CD4-positive, alpha-beta memory T cell (primary cell): ENCODE measurements around the gene PLK2. TPM values are rescaled to one million over a fixed set of nuclear protein-coding genes. Genes with fewer than 3 reads are reported as not detected.

Source experiments
- CTCF ChIA-PET: fragments of 350-600 bp; sonication (Branson Sonifier 250); formaldehyde crosslinking; loops from one replicate; lab custom pipeline; 2021; ENCODE audit warnings: inconsistent platforms; ENCODE audit not compliant: partially characterized antibody; lab: Charles Lee
- POLR2A ChIA-PET: fragments of 350-600 bp; sonication (Branson Sonifier 250); formaldehyde crosslinking; loops from one replicate; lab custom pipeline; 2021; ENCODE audit not compliant: partially characterized antibody; lab: Charles Lee
- DNase-seq, 5 donors: peaks; one replicate each; pipeline versions ENCODE4 v3.0.0 to v3.0.0-alpha.2; 2020 to 2022; ENCODE audit warnings: mixed read lengths in 1 of 5
- H3K27ac ChIP-seq: one replicate; pipeline ENCODE4 v1.7.0; 2013; ENCODE audit warnings: low read depth, low read length
- H3K27me3 ChIP-seq: 2 replicates; pipeline ENCODE4 v1.7.0; 2013; ENCODE audit warnings: mild to moderate bottlenecking, low read length, moderate library complexity; ENCODE audit not compliant: insufficient read depth
- H3K36me3 ChIP-seq: 2 replicates; pipeline ENCODE4 v1.7.0; 2013; ENCODE audit warnings: mild to moderate bottlenecking, low read length, moderate library complexity; ENCODE audit not compliant: insufficient read depth
- H3K4me1 ChIP-seq: 2 replicates; pipeline ENCODE4 v1.7.0; 2013; ENCODE audit warnings: mild to moderate bottlenecking, low read length, moderate library complexity; ENCODE audit not compliant: insufficient read depth
- H3K4me3 ChIP-seq, 2 donors: one replicate each; pipeline ENCODE4 v1.7.0; 2013; ENCODE audit warnings: low read length in 2 of 2, mild to moderate bottlenecking in 1 of 2
- H3K9me3 ChIP-seq, 2 donors: one replicate each; pipeline ENCODE4 v1.7.0; 2013; ENCODE audit warnings: low read length in 2 of 2, control low read depth in 1 of 2; ENCODE audit not compliant: control insufficient read depth in 1 of 2
- H3K27ac Mint-ChIP-seq, 7 donors: one replicate each; pipeline ENCODE4 v1.8.0; 2020 to 2021; ENCODE audit warnings: mixed read lengths in 7 of 7, mild to moderate bottlenecking in 6 of 7, inconsistent platforms in 3 of 7, moderate library complexity in 3 of 7
- H3K27me3 Mint-ChIP-seq, 2 donors: one replicate each; pipeline ENCODE4 v1.8.0; 2020 to 2021; ENCODE audit warnings: mixed read lengths in 2 of 2
- H3K36me3 Mint-ChIP-seq, 2 donors: one replicate each; pipeline ENCODE4 v1.8.0; 2020 to 2021; ENCODE audit warnings: mixed read lengths in 2 of 2, inconsistent platforms in 1 of 2, mild to moderate bottlenecking in 1 of 2
- H3K4me1 Mint-ChIP-seq, 4 donors: one replicate each; pipeline ENCODE4 v1.8.0; 2020 to 2021; ENCODE audit warnings: mixed read lengths in 4 of 4, mild to moderate bottlenecking in 1 of 4
- H3K4me3 Mint-ChIP-seq, 8 donors: one replicate each; pipeline ENCODE4 v1.8.0; 2020 to 2021; ENCODE audit warnings: mixed read lengths in 8 of 8, mild to moderate bottlenecking in 7 of 8, moderate library complexity in 6 of 8, inconsistent platforms in 3 of 8
- H3K9me3 Mint-ChIP-seq, 8 donors: one replicate each; pipeline ENCODE4 v1.8.0; 2020 to 2021; ENCODE audit warnings: mixed read lengths in 8 of 8, mild to moderate bottlenecking in 5 of 8, inconsistent platforms in 3 of 8, moderate library complexity in 1 of 8
- intact Hi-C: fragments of 100-400 bp; cut with micrococcal nuclease; formaldehyde crosslinking; loops from one replicate; pipeline ENCODE4 v1.15.1; 2023
- polyA plus RNA-seq, 2 donors: library from polyadenylated mRNA; unstranded; fragments of 300-500 nt; fragmentation: Illumina TruSeq; gene quantifications; one replicate each; pipeline ENCODE4 v1.2.3, GENCODE V29; 2021
- total RNA-seq, 2 experiments: library from RNA; stranded (reverse); gene quantifications; one replicate each; pipeline ENCODE4 v1.2.3, GENCODE V29; 2021

PLK2 gene
- total and polyA plus RNA-seq, 4 experiments from 2014 or later: 2.2 to 8.2 (median 6.4) TPM

DNA sequence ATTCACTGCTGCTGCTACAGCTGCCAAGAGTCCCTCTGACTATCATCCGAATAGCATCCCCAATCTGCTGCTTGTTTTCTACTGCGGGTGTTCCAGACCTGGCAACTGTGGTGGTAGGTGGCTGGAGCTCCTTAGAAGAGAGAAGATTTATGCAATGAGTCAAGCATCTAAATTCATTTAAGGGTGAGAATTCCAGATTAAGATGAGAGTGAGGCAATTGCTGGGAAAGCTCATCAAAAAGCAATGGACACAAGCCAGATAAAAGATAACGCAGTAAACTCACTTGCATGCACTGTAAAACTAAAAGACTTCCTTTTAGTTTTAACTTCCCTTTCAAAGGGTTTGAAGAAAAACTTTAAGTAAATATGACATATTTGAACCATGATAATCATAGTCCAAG, 3.9 kb downstream of the PLK2 start:
- H3K27me3 Mint-ChIP-seq: peaks cover 4 to 5% of the 10 kb centered on the region in 2 donors
- no peak overlapping the region for H3K4me3 ChIP-seq
- H3K4me1 Mint-ChIP-seq: peaks cover 3 to 15% (median 11%) of the 10 kb centered on the region in 4 donors
- ChIA-PET POLR2A (interaction anchor here (0.7 kb wide), 1 partner anchor 795 kb away, joined by 4 read pairs; no protein-coding TSS in a partner anchor), CTCF (interaction anchor here (1.1 to 1.2 kb wide), 2 partner anchors 676 to 1158 kb away, joined by 4 read pairs; no protein-coding TSS in a partner anchor)
- no peak overlapping the region for H3K4me3 Mint-ChIP-seq
- peaks cover 12% of the 10 kb centered on the region for H3K4me1 ChIP-seq
- no peaks in the 10 kb centered on the region for H3K9me3 Mint-ChIP-seq
- H3K9me3 ChIP-seq: no peaks in the 10 kb centered on the region
- H3K36me3 Mint-ChIP-seq: peaks cover 8 to 12% of the 10 kb centered on the region in 2 donors
- no peak overlapping the region for H3K27ac ChIP-seq
- peaks cover 8% of the 10 kb centered on the region for H3K27me3 ChIP-seq
- H3K36me3 ChIP-seq: no peaks in the 10 kb centered on the region
- no peak for DNase-seq
- intact Hi-C loops: no loop called here
- H3K27ac Mint-ChIP-seq: no peak overlapping the region

DNA sequence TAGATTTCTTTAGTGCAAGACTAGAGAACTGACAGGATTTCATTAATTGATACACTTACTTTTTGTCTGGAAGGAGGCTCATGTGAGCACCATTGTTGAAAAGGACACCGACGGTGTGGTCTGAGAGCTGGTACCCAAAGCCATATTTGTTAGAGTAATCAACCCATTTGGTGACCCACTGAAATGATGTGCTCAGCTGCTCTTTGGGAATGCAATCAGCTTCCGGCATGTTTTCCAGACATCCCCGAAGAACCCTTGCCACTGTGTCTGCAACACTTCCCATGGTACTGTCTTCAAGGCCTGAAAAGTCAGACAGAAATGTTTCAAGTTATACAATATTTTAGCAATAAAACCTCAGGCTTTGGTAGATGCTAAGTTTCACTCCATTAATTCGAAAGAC, 4.4 kb downstream of the PLK2 start:
- H3K9me3 ChIP-seq: no peaks in the 10 kb centered on the region
- ChIA-PET CTCF (no interaction called here), POLR2A (interaction anchor here (0.7 kb wide), 1 partner anchor 794 kb away, joined by 4 read pairs; no protein-coding TSS in a partner anchor)
- peaks cover 8 to 12% of the 10 kb centered on the region in 2 donors for H3K36me3 Mint-ChIP-seq
- no peak overlapping the region for H3K27ac ChIP-seq
- H3K4me3 Mint-ChIP-seq: no peak overlapping the region
- no peak overlapping the region for H3K4me3 ChIP-seq
- H3K4me1 ChIP-seq: peaks cover 9% of the 10 kb centered on the region
- H3K4me1 Mint-ChIP-seq: peaks cover 0 to 11% (median 8%) of the 10 kb centered on the region in 4 donors
- H3K27ac Mint-ChIP-seq: no peak overlapping the region
- H3K27me3 Mint-ChIP-seq: peaks cover 4 to 5% of the 10 kb centered on the region in 2 donors
- no peaks in the 10 kb centered on the region for H3K36me3 ChIP-seq
- no peak for DNase-seq
- H3K27me3 ChIP-seq: peaks cover 8% of the 10 kb centered on the region
- intact Hi-C loops: no loop called here
- H3K9me3 Mint-ChIP-seq: no peaks in the 10 kb centered on the region

DNA sequence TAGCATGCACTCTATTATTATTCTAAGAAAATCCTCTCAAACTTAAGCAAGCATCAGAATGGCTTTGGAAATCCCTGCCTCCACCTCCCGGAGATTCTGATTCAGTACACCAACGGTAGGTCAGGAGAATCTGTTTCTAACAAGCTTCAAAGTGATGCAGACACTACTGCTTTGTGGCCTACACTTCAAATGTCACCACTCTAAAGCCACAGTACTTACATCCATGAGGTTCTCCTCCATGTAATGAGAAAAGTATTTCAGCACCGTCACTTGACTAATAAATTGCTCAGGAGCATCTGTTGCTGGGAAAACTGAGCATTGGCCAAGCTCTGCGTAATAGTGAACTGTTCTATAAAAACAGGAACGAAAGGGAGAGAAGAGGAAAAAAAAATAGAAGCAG, 4.8 kb downstream of the PLK2 start:
- H3K4me1 ChIP-seq: peaks cover 9% of the 10 kb centered on the region
- H3K27ac Mint-ChIP-seq: no peak overlapping the region
- H3K4me1 Mint-ChIP-seq: peaks cover 0 to 11% (median 8%) of the 10 kb centered on the region in 4 donors
- H3K9me3 ChIP-seq: no peaks in the 10 kb centered on the region
- DNase-seq: no peak
- CTCF ChIA-PET: no interaction called here
- intact Hi-C loops: no loop called here
- H3K27me3 Mint-ChIP-seq: peaks cover 4 to 5% of the 10 kb centered on the region in 2 donors
- H3K27me3 ChIP-seq: peaks cover 8% of the 10 kb centered on the region
- H3K4me3 ChIP-seq: no peak overlapping the region
- peaks cover 8 to 12% of the 10 kb centered on the region in 2 donors for H3K36me3 Mint-ChIP-seq
- H3K36me3 ChIP-seq: no peaks in the 10 kb centered on the region
- POLR2A ChIA-PET: interaction anchor here (0.7 kb wide), 1 partner anchor 794 kb away, joined by 4 read pairs; no protein-coding TSS in a partner anchor
- H3K9me3 Mint-ChIP-seq: no peaks in the 10 kb centered on the region
- no peak overlapping the region for H3K27ac ChIP-seq
- H3K4me3 Mint-ChIP-seq: no peak overlapping the region

DNA sequence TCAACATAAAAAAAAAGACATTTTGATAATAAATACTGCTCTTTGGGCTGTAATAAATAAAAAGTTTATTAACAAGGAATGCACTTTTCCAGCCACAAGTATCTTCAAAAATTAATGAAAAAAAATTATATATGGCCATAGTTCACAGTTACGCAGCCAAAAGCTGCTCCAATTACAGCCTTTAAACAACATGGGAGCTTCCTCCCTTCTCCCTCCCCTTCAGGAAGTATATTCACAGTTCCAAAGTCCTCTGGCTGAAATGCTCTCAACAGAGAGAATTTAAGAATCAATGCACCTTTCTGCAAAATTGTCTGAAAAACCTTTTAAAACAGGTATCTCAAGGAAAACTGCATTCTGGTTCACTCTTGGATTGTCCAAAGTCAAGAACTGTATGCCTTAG, 5.9 kb downstream of the PLK2 start:
- intact Hi-C loops: no loop called here
- POLR2A ChIA-PET: no interaction called here

DNA sequence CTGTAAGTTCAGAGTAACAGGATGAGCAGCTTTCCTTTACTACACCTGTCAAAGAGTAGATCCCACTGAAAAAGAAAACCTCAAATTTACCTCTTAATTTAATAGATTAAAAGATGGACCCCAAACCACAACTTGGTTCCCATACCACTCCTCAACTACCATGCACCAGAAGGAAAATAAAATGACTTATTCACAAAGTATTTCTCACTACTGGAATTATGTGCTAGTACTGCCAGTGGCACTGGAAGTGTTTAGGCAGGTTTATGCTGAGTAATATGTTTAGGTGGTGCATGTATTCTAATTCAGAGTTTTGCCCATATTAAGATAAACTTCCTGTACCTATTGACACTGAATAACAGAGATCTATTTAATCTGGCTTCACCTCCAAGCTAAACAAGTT, 6.6 kb downstream of the PLK2 start:
- CTCF ChIA-PET: no interaction called here
- Mint-ChIP-seq H3K4me3 (no peak overlapping the region), H3K27ac (no peak overlapping the region), H3K4me1 (peaks cover 0 to 4% (median under 1%) of the 10 kb centered on the region in 4 donors), H3K36me3 (peaks cover 5 to 12% of the 10 kb centered on the region in 2 donors), H3K27me3 (peaks cover 3 to 5% of the 10 kb centered on the region in 2 donors), H3K9me3 (no peaks in the 10 kb centered on the region)
- Histone ChIP-seq H3K27me3 (peaks cover 4% of the 10 kb centered on the region), H3K4me1 (no peaks in the 10 kb centered on the region), H3K36me3 (no peaks in the 10 kb centered on the region), H3K9me3 (no peaks in the 10 kb centered on the region), H3K27ac (no peak overlapping the region), H3K4me3 (no peak overlapping the region)
- POLR2A ChIA-PET: no interaction called here
- intact Hi-C loops: no loop called here
- DNase-seq: no peak

More for the DNA sequence above, 5.9 kb downstream of the PLK2 start:
- H3K27ac Mint-ChIP-seq: no peak overlapping the region
- Histone ChIP-seq H3K4me1 (peaks cover 5% of the 10 kb centered on the region), H3K27me3 (peaks cover 8% of the 10 kb centered on the region), H3K9me3 (no peaks in the 10 kb centered on the region), H3K36me3 (no peaks in the 10 kb centered on the region), H3K4me3 (no peak overlapping the region), H3K27ac (no peak overlapping the region)
- CTCF ChIA-PET: no interaction called here
- peaks cover 4 to 5% of the 10 kb centered on the region in 2 donors for H3K27me3 Mint-ChIP-seq
- H3K36me3 Mint-ChIP-seq: peaks cover 5 to 12% of the 10 kb centered on the region in 2 donors
- H3K9me3 Mint-ChIP-seq: no peaks in the 10 kb centered on the region
- H3K4me3 Mint-ChIP-seq: no peak overlapping the region
- H3K4me1 Mint-ChIP-seq: peaks cover 0 to 11% (median 5%) of the 10 kb centered on the region in 4 donors
- no peak for DNase-seq

DNA sequence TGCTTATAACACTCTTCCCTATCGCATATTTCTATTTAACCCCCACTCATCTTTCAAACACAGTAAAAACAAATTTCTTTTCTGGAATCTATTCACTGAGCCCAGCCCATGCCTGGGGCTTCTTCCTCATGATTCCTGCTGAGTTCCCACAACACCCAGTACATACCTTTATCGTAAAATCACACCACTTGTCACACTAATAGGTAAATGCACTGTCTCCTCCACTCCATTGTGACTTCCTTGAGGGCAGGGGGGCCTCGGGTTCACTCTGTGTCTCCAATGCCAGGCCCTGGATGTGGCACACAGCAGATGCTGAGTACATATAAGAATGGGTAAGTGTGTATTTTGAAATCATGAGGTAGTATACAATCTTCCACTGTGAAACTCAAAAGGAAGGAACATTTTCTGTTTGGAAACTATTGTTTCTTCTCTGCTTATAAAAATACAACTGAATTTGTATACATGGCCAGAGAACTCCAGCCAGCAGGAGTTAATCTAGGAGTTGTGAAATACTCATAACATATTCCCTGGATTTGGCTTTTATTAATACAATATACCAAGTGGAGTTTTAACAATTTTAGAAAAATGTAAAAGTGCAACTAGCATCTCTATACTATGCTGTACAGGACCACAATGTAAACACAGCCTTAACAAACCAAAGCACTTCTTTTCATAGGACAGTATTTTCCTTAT, 7.2 kb downstream of the PLK2 start:
- intact Hi-C loops: no loop called here
- DNase-seq: no peak
- ChIA-PET POLR2A (no interaction called here), CTCF (no interaction called here)
- Mint-ChIP-seq H3K4me1 (no peaks in the 10 kb centered on the region), H3K27me3 (peaks cover 0 to 5% of the 10 kb centered on the region in 2 donors), H3K36me3 (peaks cover 5 to 12% of the 10 kb centered on the region in 2 donors), H3K4me3 (no peak overlapping the region), H3K27ac (no peak overlapping the region), H3K9me3 (no peaks in the 10 kb centered on the region)
- H3K4me3 ChIP-seq: no peak overlapping the region
- no peak overlapping the region for H3K27ac ChIP-seq
- H3K4me1 ChIP-seq: no peaks in the 10 kb centered on the region
- H3K36me3 ChIP-seq: no peaks in the 10 kb centered on the region
- H3K9me3 ChIP-seq: no peaks in the 10 kb centered on the region
- H3K27me3 ChIP-seq: no peaks in the 10 kb centered on the region

DNA sequence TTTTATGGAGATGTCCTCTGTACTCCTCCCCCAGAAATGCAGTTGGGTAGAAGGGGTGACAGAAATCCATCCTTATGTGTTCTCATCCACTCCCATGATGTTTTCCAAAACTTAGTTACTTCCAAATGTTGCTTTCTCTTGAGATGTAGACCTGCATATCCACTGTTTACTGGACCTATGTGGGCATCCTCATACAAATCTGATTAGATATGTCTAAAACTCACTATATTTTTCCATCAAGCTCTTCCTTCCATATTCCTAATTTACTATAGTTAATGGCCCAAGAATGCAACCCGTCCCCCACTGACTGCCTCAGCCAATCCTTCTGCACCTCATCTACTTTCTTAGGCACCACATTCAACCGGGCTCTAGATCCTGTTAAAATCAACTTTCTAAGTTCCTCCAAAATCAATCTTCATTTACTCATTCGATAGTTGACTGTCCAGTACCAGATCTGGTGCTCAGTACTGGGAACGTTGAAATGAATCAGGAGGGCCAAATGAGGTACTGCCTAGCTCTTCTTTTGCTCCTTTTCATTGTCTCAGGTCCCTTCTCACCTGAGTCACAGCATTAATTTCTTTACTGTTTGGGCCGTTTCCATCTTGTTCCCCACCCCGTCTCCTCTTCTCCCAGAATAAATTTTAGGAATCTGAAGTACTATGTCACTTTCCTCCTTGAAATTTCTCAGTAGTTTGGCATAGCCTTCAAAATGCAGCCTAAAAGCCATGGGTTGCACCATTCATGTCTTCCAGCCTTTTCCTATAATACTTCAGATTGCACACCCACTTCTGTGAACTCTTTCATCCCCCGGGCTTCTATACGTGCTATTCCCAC, 7.9 kb downstream of the PLK2 start:
- H3K4me3 Mint-ChIP-seq: no peak overlapping the region

More for the DNA sequence above, 7.9 kb downstream of the PLK2 start:
- H3K36me3 ChIP-seq: no peaks in the 10 kb centered on the region
- ChIA-PET CTCF (interaction anchor here (1.7 kb wide), 1 partner anchor 9 kb away, joined by 6 read pairs; the partner anchor contains the start of gene PLK2), POLR2A (no interaction called here)
- Mint-ChIP-seq H3K36me3 (peaks cover 5 to 12% of the 10 kb centered on the region in 2 donors), H3K4me1 (no peaks in the 10 kb centered on the region), H3K9me3 (no peaks in the 10 kb centered on the region), H3K27ac (no peak overlapping the region), H3K27me3 (peaks cover 0 to 5% of the 10 kb centered on the region in 2 donors)
- intact Hi-C loops: no loop called here
- no peaks in the 10 kb centered on the region for H3K4me1 ChIP-seq
- DNase-seq: no peak
- H3K4me3 ChIP-seq: no peak overlapping the region
- no peaks in the 10 kb centered on the region for H3K27me3 ChIP-seq
- H3K27ac ChIP-seq: no peak overlapping the region
- no peaks in the 10 kb centered on the region for H3K9me3 ChIP-seq
